K562 (cell line): ENCODE data around the gene RYR3. TPM values are rescaled to one million over a fixed set of nuclear protein-coding genes. Genes with fewer than 3 reads are reported as not detected.

Experiments
- ATAC-seq: fragments of 200-7000 bp; cut with Tn5 transposase; 3 replicates; pipeline ENCODE4 v1.9.1; 2020; ENCODE audit warnings: moderate library complexity
- BruUV-seq: library from RNA; stranded (reverse); fragments of 400-500 nt; replicated peaks from 2 replicates; lab custom pipeline; 2021; lab: Mats Ljungman, UMichigan
- CTCF ChIA-PET: fragments of 300-600 bp; formaldehyde crosslinking; extraction: SDS; loops from one replicate; lab custom pipeline; 2021; ENCODE audit warnings: low intra/inter-chr PET ratio; lab: Yijun Ruan, JAX
- POLR2A ChIA-PET: fragments of 300-600, 350-650 bp; sonication (Branson Sonifier 250); formaldehyde crosslinking; extraction: SDS; loops from one replicate; lab custom pipeline; 2021; ENCODE audit warnings: antibody characterized with exemption, inconsistent platforms; lab: Yijun Ruan, JAX
- DNase-seq, 4 experiments: peaks; one replicate each; pipeline versions ENCODE4 v3.0.0 to v3.0.0-alpha.2; 2011 to 2018; ENCODE audit warnings: low spot score in 3 of 4, mixed read lengths in 3 of 4; ENCODE audit errors: extremely low read depth in 1 of 4
- FAIRE-seq: peaks from 2 replicates; lab custom pipeline; 2011; peaks lifted over from hg19 to GRCh38; lab: Jason Lieb, UNC
- H2AFZ ChIP-seq: 2 replicates; pipeline ENCODE4 v1.6.0; 2011; ENCODE audit warnings: low read depth, low read length, control low read depth, inconsistent platforms
- H3K27ac ChIP-seq: fragments of 200-600 bp; 3 replicates; pipeline ENCODE4 v1.8.0; 2011; ENCODE audit warnings: low read depth, mild to moderate bottlenecking, control low read depth, inconsistent platforms, low read length, moderate library complexity, mixed read lengths; ENCODE audit errors: extremely low read depth
- H3K27me3 ChIP-seq, 2 experiments: fragments of 300-600 bp in 1 of 2; 2 replicates in 1 of 2; 3 replicates in 1 of 2; pipeline versions ENCODE4 v1.6.0 to v1.8.0; 2011; ENCODE audit warnings: inconsistent platforms in 2 of 2, low read length in 2 of 2, mild to moderate bottlenecking in 1 of 2, mixed read lengths in 1 of 2, moderate library complexity in 1 of 2; ENCODE audit not compliant: control insufficient read depth in 2 of 2, insufficient read depth in 2 of 2
- H3K36me3 ChIP-seq: fragments of 300-600 bp; 3 replicates; pipeline ENCODE4 v1.8.0; 2011; ENCODE audit warnings: mild to moderate bottlenecking, low read length, inconsistent platforms; ENCODE audit not compliant: control insufficient read depth, insufficient read depth
- H3K4me1 ChIP-seq, 2 experiments: fragments of 200-600 bp in 1 of 2; replicated peaks in 1 of 2; 2 replicates in 1 of 2; 3 replicates in 1 of 2; pipeline versions ENCODE4 v1.5.1 to v1.8.0; 2011; ENCODE audit warnings: inconsistent platforms in 2 of 2, low read length in 2 of 2, mild to moderate bottlenecking in 1 of 2, mixed read lengths in 1 of 2, moderate library complexity in 1 of 2; ENCODE audit not compliant: control insufficient read depth in 2 of 2, insufficient read depth in 2 of 2
- H3K4me2 ChIP-seq: 2 replicates; pipeline ENCODE4 v1.6.1; 2011; ENCODE audit warnings: low read length, control low read depth, inconsistent platforms, mixed read lengths; ENCODE audit not compliant: insufficient read depth
- H3K4me3 ChIP-seq: fragments of 200-600 bp; sonication (generic), shearing (Covaris generic); 2 replicates; pipeline ENCODE4 v1.5.1; 2016; ENCODE audit warnings: control low read depth, inconsistent platforms
- H3K79me2 ChIP-seq: fragments of 200-600 bp; 3 replicates; pipeline ENCODE4 v1.8.0; 2011; ENCODE audit warnings: low read length, inconsistent platforms; ENCODE audit not compliant: control insufficient read depth, insufficient read depth
- H3K9ac ChIP-seq, 2 experiments: 2 replicates each; pipeline versions ENCODE4 v1.6.0 to v1.6.1; 2011; ENCODE audit warnings: low read depth in 2 of 2, low read length in 2 of 2, control low read depth in 1 of 2, inconsistent platforms in 1 of 2, mild to moderate bottlenecking in 1 of 2, mixed read lengths in 1 of 2; ENCODE audit not compliant: insufficient read depth in 1 of 2
- H3K9me1 ChIP-seq: one replicate; pipeline ENCODE4 v1.6.0; 2011; ENCODE audit warnings: inconsistent platforms, mild to moderate bottlenecking, low read length, moderate library complexity; ENCODE audit not compliant: control insufficient read depth, insufficient read depth
- H3K9me3 ChIP-seq: replicated peaks from 2 replicates; pipeline ENCODE4 v1.5.1; 2011; ENCODE audit warnings: low read depth, low read length, inconsistent platforms; ENCODE audit not compliant: control insufficient read depth, insufficient read depth
- H4K20me1 ChIP-seq: replicated peaks from 2 replicates; pipeline ENCODE4 v1.6.1; 2011; ENCODE audit warnings: low read length, inconsistent platforms, mixed read lengths; ENCODE audit not compliant: control insufficient read depth, insufficient read depth
- L3MBTL2 ChIP-seq: fragments of 450-650 bp; IDR thresholded peaks from 2 replicates; pipeline ENCODE4 v1.6.1; 2016; ENCODE audit warnings: mild to moderate bottlenecking, moderate library complexity
- MAFF ChIP-seq: IDR thresholded peaks from 2 replicates; pipeline ENCODE4 v1.6.1; 2012; ENCODE audit warnings: low read length, improper control_type of control experiment
- SAP30 ChIP-seq: fragments of 200-600 bp; sonication (generic); IDR thresholded peaks from 2 replicates; pipeline ENCODE4 v1.6.1; 2012; ENCODE audit warnings: borderline replicate concordance, low read depth, mild to moderate bottlenecking, moderate library complexity, low read length, control low read depth, inconsistent platforms; ENCODE audit not compliant: insufficient read depth, poor library complexity, severe bottlenecking
- STAT5B ChIP-seq: fragments of 250-450 bp; sonication (Bioruptor Pico); IDR thresholded peaks from 2 replicates; pipeline ENCODE4 v1.8.0; 2021; ENCODE audit warnings: mild to moderate bottlenecking, inconsistent platforms
- ZNF239 ChIP-seq: fragments of 250-450 bp; sonication (Bioruptor Pico); IDR thresholded peaks from 2 replicates; pipeline ENCODE4 v1.4.0; 2020; ENCODE audit warnings: mild to moderate bottlenecking
- WGBS: fragments of 100-300 bp; shearing (Covaris generic); methylation state at CpG from one replicate; pipeline ENCODE4 v1.1.6; 2016; ENCODE audit warnings: low coverage, mixed read lengths; ENCODE audit not compliant: insufficient coverage; ENCODE audit errors: missing lambda C conversion rate; 5-methylcytosine and 5-hydroxymethylcytosine counted together
- in situ Hi-C: fragments of 300-500 bp; cut with MboI; formaldehyde crosslinking; loops from 4 replicates; pipeline ENCODE4 v1.15.0; 2018; ENCODE audit warnings: inconsistent platforms, mixed read lengths
- intact Hi-C: fragments of 100-400 bp; cut with micrococcal nuclease; formaldehyde crosslinking; loops from 2 replicates; pipeline ENCODE4 v1.14.2; 2022
- polyA plus RNA-seq, 8 experiments: library from polyadenylated mRNA; depleted of rRNA in 4 of 8; stranded (reverse) in 5 of 8; unstranded in 3 of 8; fragments of >200 nt; fragmentation: Nextera tagmentation in 2 of 8; fragmentation: Illumina TruSeq in 1 of 8; extraction: Ambion mirVana in 2 of 8; extraction: Trizol in 1 of 8; gene quantifications; 2 replicates each; pipeline versions ENCODE4 v1.2.1 to v1.2.3, GENCODE V29; 2011 to 2014; ENCODE audit warnings: inconsistent platforms in 1 of 8, missing spikeins in 1 of 8
- total RNA-seq, 7 experiments: library from RNA; depleted of rRNA in 6 of 7; stranded (reverse); fragments of >200 nt in 6 of 7; fragmentation: Illumina TruSeq in 2 of 7; extraction: Trizol in 2 of 7; gene quantifications; 2 replicates each; pipeline versions ENCODE4 v1.2.1 to v1.2.3, GENCODE V29; 2011 to 2021; ENCODE audit warnings: low replicate concordance in 1 of 7
- TF ChIP-seq, protein P1 (sequence below): fragments of 450-650 bp; formaldehyde crosslinking; IDR thresholded peaks from 2 replicates; pipeline ENCODE4 v1.4.0; 2020; ENCODE audit warnings: mild to moderate bottlenecking, moderate library complexity

Gene RYR3
- total and polyA plus RNA-seq, 9 of the 15 experiments (the other 6 are each of a cell fraction or from before 2014, with no cell fraction given), result 0.04 TPM; not detected in 8

- TF ChIP-seq MAFF, result no peak
- TF ChIP-seq SAP30, result no peak
- no peak for TF ChIP-seq ZNF239
- TF ChIP-seq, protein P1, sequence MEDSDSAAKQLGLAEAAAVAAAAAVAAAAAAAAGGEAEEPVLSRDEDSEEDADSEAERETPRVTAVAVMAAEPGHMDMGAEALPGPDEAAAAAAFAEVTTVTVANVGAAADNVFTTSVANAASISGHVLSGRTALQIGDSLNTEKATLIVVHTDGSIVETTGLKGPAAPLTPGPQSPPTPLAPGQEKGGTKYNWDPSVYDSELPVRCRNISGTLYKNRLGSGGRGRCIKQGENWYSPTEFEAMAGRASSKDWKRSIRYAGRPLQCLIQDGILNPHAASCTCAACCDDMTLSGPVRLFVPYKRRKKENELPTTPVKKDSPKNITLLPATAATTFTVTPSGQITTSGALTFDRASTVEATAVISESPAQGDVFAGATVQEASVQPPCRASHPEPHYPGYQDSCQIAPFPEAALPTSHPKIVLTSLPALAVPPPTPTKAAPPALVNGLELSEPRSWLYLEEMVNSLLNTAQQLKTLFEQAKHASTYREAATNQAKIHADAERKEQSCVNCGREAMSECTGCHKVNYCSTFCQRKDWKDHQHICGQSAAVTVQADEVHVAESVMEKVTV (CRISPR knock-in tag), result no peak
- no peak for TF ChIP-seq STAT5B (CRISPR knock-in tag)
- no peak for TF ChIP-seq L3MBTL2
- no peak overlapping the region for H3K9ac ChIP-seq
- H3K9me3 ChIP-seq, result no peaks in the 10 kb centered on the region
- no peaks in the 10 kb centered on the region for H3K27me3 ChIP-seq
- FAIRE-seq (no peak), ATAC-seq (no peak), DNase-seq (no peak)
- in situ Hi-C loops, result no loop called here
- intact Hi-C loops, result no loop called here
- ChIA-PET POLR2A (interaction anchor here (0.7 kb wide), 1 partner anchor 794 kb away, joined by 4 read pairs; no protein-coding TSS in a partner anchor), CTCF (no interaction called here)
- BruUV-seq, result no TSS peak
- H4K20me1 ChIP-seq, result no peaks in the 10 kb centered on the region
- H3K36me3 ChIP-seq, result no peaks in the 10 kb centered on the region
- H3K4me3 ChIP-seq, result no peak overlapping the region
- H3K9me1 ChIP-seq, result no peaks in the 10 kb centered on the region
- H3K4me1 ChIP-seq, result no peaks in the 10 kb centered on the region
- H3K4me2 ChIP-seq, result no peak overlapping the region
- H3K79me2 ChIP-seq, result no peaks in the 10 kb centered on the region
- no peak overlapping the region for H3K27ac ChIP-seq
- no peak overlapping the region for H2AFZ ChIP-seq
- 0% methylated on average over 2 of the region's 2 CpGs for WGBS
These were observed 27.2 kb upstream of the RYR3 start for GRCh38 chr15:33283576-33283975.
